GM19455 (cell line): ENCODE data around the gene MYL2.

Source experiments
- ATAC-seq: cut with Tn5 transposase; IDR thresholded peaks from one replicate; pipeline ENCODE4 v1.9.1; 2021; ENCODE audit not compliant: unreplicated experiment

MYL2 gene

GRCh38 chr12:110901401-110901800 is 19.0 kb downstream of the MYL2 start:
- no peak for ATAC-seq

- ATAC-seq, result no peak
These were observed 23.8 kb downstream of the MYL2 start for GRCh38 chr12:110896559-110896958.

DNA sequence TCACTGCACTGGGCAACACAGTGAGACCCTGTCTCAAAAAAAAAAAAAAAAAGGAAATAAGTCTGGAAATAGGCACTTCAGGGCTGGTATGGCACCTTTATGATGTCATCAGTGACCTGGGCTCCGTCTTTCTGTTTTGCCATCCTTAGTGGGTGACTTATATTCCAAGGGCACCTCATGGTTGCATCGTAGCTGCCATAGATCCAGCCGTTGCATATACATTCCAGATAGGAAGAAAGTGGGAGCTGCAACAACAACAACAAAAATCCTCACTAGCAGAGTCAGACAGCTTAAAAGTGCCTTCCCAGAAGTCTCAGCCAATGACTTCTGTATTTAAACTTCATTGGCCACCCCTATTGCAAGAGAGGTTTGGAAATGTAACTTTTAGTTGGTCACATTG is 26.4 kb downstream of the MYL2 start:
- no peak for ATAC-seq

DNA sequence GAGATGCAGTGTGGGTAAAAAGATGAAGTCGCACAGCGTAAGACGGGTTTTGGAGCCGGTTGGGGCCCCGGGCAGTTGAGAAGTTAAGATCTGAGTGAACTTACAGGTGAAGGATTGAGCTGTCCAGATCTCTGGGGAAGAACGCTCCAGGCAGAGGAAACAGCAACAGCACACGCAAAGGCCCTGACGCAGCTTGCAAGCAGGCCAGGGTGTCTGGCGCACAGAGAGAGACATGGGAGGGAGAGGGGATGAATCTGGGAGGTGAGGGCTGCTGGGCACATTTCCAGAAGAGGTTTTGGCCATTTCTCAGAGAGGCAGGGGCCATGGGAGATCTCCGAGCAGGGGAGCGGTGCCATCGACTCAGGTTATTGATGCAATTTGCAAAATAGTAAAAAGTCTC is 31.0 kb downstream of the MYL2 start:
- no peak for ATAC-seq

GRCh38 chr12:110888256-110888991 is 32.0 kb downstream of the MYL2 start:
- no peak for ATAC-seq

DNA sequence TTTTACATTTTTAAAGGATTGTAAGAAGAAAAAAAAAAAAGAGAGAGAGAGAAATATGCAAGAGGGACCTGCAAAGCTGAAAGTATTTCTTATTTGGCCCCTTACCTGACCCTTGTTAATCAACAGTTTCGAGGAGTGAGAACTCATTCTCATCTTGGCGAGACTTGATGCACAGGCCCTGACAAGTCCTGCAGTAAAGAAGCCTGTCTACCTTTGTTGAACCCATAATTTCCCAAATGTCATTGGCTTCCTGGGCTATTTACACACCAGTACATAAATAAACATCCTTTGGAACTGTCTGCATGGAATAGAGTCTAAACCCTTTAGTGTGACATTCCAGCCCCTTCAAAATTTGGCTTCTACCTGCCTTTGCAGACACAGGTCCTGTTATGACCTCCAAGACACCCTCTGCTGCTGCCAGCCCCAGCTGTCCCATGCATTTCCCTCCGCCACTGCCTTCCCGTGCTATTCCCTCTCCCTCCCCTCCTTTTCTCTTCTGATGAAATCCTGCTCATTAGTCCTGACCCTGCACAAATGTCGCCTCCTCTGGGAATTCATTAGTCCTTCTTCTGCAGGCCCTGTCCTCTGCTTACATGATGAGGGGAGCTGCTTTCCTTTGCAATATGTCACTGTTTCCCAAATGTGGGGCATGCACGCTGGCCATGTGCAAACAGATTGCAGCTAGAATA is 35.1 kb downstream of the MYL2 start:
- no peak for ATAC-seq

- ATAC-seq, result no peak
These were observed 37.1 kb downstream of the MYL2 start for GRCh38 chr12:110883251-110883650.

GRCh38 chr12:110880651-110881050 is 39.7 kb downstream of the MYL2 start:
- no peak for ATAC-seq

GRCh38 chr12:110874781-110875180 is 45.6 kb downstream of the MYL2 start:
- ATAC-seq, result no peak

GRCh38 chr12:110874351-110874750 is 46.0 kb downstream of the MYL2 start:
- ATAC-seq, result no peak

GRCh38 chr12:110872100-110872499 is 48.3 kb downstream of the MYL2 start:
- ATAC-seq, result no peak

DNA sequence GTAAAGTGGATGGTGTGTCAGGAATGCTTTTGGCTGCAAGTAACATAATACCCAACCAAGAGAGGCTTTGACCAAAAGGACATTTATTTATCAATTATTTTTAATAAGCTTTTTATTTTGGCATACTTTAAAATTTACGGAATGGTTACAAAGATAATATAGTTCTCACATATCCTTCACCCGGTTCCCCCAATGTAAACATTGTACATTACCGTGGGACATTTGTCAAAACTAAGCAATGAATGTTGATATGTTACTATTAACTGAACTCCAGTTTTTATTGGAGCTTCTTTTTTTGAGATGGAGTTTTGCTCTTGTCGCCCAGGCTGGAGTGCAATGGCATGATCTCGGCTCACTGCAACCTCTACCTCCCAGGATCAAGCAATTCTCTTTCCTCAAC is 50.6 kb downstream of the MYL2 start:
- ATAC-seq, result no peak

- no peak for ATAC-seq
These were observed 51.4 kb downstream of the MYL2 start for GRCh38 chr12:110869026-110869425.

DNA sequence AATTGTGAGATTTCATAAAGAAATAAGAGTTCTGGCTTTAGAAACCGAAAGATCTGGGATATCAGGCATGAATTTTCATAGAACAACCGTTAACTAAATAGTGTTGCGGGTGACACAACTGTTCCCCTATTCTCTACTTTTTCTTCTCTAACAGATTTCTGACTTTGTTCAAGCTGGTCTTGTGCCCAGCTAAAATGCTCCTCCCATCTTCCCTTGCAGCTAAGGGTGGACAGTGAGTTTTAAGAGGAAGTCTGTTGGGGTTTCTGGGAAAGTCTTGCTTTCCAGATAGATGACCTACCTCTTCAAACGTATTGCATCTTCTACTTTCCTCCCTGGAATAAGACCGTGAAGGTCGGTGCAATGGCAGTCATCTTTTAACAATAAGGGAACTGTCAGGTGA is 54.9 kb downstream of the MYL2 start:
- ATAC-seq, result no peak

DNA sequence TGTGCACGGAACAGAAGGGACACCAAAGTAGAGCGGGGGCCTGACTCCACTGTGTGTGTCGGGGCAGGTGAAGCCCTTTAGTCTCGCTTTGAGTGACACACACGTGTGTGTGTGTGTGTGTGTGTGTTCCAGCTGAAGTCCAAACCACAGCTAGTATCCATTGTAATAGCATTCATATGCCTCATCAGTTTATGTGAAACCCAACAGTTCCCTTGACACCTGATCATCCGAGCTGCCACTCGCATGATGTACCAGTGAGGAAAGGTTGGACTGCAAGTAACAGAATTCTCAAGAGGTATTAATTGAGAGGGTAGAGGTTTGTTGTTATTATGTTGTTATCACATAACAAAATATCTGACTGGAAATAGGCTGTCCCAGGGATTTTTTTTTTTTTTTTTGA is 57.2 kb downstream of the MYL2 start:
- ATAC-seq, result no peak

- no peak for ATAC-seq
These were observed 58.0 kb downstream of the MYL2 start for GRCh38 chr12:110862329-110862728.

DNA sequence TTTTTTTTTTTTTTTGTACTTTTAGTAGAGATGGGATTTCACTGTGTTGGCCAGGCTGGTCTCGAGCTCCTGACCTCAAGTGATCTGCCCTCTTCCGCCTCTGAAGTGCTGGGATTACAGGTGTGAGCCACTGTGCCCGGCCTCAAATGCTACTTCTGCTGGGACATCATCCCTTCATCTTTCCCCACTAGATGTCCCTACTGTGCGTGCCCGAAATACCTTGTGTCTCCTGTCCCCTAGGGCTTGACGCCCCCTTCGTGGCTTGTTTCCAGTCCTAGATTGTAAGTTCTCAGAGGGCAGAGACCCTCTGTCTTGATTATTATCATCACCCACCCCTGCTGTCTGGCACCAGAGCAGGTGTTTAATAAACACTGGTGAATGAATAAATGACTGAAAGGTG is 58.6 kb downstream of the MYL2 start:
- ATAC-seq, result no peak
